ENCODE data around the gene ZMYND8.

- TF ChIP-seq POLR2AphosphoS5 (IDR thresholded peaks at IDR 0.05): no peak
- TF ChIP-seq CTCF (IDR thresholded peaks at IDR 0.05): no peak
- TF ChIP-seq EP300 (IDR thresholded peaks at IDR 0.05): no peak
These were observed 49.4 kb upstream of the ZMYND8 start for GRCh38 chr20:47405775-47406325.
